ENCODE results near the gene MAGEA9.
"Not testable (repeated sequence)": the region's sequence is repeated elsewhere in the genome, so short reads cannot be mapped to it uniquely, and the experiment has no call there.

Gene MAGEA9

GRCh38 chrX:149807747-149808458 lies 26.2 kb downstream of the MAGEA9 start:
- DNase-seq (ENCODE audit: low read depth), result no peak

GRCh38 chrX:149818652-149819051 lies 36.9 kb downstream of the MAGEA9 start:
- DNase-seq (ENCODE audit: low read depth), result no peak

DNA sequence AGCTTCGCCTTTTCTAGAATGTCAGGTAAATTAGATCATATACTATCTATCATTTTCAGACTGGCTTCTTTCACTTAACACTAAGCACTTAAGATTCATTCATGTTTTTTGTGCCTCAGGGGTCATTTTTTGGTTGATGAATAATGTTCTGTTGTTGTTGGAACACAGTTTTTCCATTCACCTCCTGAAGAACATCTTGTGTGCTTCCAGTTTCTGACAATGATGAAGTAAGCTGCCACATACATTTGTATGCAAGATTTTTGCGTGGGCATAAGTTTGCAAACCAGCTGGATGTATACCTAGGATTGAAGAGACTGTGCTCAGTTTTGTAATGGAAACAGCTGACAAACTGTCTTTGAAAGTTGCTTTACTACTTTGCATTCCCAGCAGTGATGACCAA lies 37.6 kb downstream of the MAGEA9 start:
- no peak for DNase-seq (ENCODE audit: low read depth)

GRCh38 chrX:149825424-149825823 lies 43.7 kb downstream of the MAGEA9 start:
- DNase-seq (ENCODE audit: low read depth), result no peak

GRCh38 chrX:149827254-149827653 lies 45.5 kb downstream of the MAGEA9 start:
- DNase-seq (ENCODE audit: low read depth), result no peak

DNA sequence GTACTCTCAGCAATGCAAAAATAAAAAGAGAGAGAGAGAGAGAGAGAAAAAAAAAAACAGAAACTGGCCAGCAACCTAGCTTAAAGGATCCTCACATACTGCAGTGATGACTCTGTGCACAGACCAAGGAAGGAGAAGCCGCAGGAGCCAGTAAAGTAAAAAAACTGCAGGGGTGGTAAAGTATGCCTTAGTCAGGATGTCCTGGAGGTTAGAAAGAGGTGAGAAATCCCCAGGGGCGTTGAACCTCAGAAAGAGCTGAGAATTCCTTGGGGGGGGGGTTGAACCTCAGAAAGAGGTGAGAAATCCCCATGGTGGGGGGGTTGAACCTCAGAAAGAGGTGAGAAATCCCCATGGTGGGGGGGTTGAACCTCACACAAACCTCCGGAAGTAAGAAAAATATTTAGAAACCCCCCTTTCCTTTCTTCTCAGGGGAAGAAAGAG lies 48.0 kb downstream of the MAGEA9 start:
- peak; percentile 26 for DNase-seq (ENCODE audit: low read depth)

GRCh38 chrX:149830192-149830873 lies 48.6 kb downstream of the MAGEA9 start:
- no peak for DNase-seq (ENCODE audit: low read depth)

GRCh38 chrX:149831473-149831872 lies 49.7 kb downstream of the MAGEA9 start:
- no peak for DNase-seq (ENCODE audit: low read depth)

DNA sequence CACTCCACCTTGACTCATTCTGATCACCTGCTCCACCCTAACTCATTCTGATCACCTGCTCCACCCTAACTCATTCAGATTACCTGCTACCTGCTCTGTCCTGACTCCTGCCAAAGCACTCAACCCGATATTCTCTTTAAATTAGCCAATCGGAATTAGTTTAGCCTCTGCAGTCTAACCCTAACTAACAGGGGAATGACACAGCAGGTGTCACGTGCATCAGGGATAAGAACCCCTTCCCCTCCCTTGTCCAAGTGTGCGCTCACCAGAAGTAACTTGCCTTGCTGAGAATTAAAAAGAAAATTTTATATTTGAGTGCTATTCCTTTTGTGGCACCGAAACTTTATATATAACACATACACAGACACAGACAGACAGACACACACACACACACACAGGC lies 55.0 kb downstream of the MAGEA9 start:
- not testable (repeated sequence) for DNase-seq (ENCODE audit: low read depth)

DNA sequence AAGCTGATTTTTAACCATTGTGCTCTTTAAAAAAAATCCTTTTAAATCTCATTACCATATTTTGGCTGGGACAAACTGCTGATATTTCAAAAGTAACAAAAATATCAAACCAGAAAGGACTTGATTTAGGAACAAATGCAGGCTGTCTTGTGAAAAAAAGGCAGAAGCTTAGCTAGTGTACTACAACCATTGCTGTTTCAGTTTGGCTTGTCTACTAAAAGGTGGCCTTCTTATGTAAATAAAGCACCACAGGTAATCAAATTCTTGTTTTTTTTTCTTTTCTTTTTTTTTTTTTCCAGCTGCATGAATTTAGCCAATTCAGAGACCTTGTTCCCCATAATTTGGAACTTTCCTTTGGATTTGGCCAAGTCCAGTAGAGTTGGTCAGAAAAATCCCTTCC lies 55.4 kb downstream of the MAGEA9 start:
- DNase-seq (ENCODE audit: low read depth), result no peak
